GM18498 (cell line): ENCODE measurements around the gene CPEB4.

ENCODE experiments used
- ATAC-seq: cut with Tn5 transposase; IDR thresholded peaks from one replicate; pipeline ENCODE4 v1.9.1; 2021; ENCODE audit warnings: mild to moderate bottlenecking, moderate library complexity; ENCODE audit not compliant: unreplicated experiment

Gene CPEB4

DNA sequence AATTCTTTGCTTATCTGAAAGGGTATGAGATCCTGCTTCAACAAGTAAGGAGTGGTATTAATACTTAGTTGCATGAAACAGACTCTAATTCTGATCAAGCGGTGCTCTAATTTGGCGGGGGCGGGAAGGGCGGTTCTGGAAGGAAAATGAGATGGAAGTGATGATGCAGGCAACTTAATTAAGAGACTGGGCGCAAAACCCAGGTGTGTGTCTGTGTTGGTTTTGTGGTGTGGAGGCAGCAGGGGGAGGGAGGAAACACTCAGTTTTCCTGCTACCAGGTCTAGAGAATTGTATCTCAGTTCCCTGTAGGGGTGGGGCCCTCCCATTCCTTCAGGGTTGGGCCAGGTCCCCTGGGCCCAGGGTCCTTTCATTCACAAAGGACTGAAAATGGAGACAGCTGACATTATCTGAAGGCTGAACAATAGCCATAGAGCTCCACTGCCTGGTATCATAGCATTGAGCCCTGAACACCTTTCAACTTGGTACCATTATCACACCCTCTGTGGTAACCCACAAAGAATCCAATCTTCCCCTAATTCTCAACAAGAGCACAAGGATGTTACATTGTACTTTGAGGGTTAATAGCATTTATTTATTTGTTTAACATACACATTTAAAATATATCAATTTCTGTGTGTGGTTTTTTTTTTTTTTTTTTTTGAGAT lies 83.7 kb downstream of the CPEB4 start:
- no peak for ATAC-seq

DNA sequence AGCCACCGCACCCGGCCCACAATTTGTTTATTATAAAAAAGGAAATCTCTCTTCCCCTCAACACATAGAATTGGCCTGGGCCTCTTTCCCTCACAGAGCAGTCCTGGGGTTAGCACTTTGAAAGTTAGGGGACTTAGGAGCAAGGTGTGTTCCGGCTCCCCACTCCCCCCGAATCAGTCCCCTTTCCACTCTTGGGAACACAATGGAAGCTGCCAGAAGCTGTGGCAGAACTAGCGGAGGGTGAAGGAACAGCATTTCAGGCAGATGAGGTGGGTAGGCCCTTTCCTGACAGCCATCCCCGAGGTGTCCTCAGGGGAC lies 84.4 kb downstream of the CPEB4 start:
- ATAC-seq: no peak

DNA sequence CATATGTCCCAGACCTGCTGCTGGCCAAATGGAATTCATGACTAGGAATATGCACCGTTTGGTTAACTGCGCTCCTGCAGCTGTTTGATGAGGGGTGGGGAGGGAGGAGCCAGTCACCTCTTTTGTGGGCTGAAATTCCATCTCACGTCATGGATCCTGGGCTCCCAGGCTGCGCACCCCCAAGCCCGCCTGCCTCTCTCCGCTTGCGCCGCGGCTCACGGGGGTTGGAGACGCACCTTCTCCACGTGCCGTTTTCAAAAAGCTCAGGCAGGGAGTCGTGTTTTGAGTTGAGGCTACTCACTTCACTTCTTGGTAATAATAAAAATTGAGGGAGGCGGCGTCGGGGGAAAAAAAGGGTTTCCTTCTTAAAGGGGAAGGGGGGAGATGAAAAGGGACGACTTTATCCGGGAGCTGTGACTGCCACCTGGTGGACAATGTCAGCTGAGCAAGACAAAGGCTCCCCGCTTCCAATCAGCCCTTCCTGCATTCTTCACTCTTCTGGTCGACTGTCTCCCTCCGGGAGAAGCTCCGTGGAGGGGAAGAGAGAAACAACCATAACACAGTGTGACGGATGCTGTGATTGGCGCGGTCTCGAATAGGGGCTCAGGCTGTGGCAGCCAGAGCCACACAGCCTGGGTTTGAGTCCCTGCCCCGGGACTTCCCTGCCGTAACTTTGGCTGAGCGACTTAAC lies 84.9 kb downstream of the CPEB4 start:
- peak; percentile 80 for ATAC-seq

DNA sequence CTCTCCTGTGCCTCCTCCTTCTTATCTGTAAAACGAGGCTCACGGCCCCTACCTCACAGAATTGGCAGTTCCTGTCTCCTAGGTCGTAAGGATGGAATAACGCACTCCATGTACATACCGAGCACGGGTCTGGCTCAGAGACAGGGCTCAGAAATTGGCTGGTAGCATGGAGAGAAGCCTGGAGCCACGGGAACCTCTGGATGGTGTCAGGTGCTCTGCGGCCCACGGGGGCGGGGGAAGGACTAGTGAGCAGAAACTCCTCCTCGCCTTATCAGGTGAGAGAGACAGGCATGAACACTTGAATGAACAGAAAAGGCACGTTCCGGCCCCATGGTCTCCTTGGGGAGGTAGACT lies 85.4 kb downstream of the CPEB4 start:
- peak; percentile 23 for ATAC-seq

DNA sequence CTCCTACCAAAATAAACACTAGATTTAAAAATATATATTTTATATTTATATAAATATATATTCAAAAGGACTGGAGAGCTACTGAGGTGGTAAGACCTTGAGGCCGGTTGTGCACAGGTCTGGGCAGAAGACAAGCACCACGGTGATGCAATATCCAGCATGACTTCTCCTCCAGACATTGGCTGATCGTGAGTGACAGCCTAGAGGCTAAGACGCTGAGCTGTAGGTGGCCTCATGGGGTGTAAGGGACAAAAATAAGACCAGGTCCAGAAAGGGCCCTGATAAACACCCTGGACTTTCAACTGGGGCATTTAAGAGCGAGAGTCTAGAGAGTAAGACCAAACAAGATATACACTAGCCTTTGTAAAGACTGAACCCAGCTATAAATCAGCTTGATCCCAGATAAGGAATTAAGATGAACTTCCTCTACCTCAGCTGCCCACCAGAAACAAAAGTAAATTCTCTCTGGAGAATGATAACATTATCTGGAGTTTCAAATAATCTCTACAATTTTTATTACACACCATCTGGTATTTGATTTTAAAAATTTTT lies 86.6 kb downstream of the CPEB4 start:
- no peak for ATAC-seq

DNA sequence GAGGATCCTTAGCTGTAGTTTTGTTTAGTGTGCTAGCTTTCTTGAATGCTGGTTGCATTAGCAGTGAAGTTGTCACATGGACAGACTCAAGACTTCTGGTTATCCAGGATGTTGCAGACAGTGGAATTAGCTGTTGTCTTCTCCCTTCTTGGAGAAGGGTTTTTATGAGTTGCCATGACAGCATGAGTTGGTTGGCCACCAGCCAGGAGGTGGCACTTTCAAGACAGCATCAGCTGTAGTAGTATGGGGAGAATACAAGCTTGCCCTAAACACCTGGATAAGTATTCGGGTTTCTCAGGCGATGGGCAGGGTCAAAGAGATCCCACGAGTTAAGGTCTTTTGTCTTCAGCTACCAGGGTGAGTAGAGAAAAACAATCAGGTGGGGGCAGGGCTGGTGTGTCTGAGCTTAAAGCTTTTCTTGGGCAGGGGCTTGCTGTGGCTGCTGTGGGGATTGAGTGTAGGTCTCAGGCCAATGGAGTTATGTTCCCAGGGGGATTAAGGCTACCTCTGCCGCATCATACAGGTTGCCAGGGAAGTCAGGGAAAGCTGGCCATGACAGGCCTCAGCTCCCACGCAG lies 93.1 kb downstream of the CPEB4 start:
- ATAC-seq: no peak

DNA sequence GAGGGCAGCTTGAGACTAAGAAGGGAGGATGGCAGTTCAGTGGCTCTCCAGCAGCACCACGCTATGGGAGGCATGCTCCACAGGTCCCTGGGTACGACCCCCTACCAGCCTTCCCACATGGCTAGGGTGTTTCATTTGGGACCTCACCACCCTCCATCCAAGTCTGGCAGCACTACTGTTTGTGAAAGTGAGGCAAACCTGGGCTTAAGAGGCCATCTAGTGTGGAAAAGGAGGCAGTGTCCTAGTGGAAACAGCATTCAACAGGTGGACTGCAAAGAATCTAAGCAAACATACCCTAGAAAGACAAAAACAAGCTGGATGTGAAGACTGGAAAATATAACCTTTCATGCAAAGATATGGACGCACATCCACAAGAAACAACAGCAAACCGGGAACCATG lies 96.1 kb downstream of the CPEB4 start:
- ATAC-seq: no peak

DNA sequence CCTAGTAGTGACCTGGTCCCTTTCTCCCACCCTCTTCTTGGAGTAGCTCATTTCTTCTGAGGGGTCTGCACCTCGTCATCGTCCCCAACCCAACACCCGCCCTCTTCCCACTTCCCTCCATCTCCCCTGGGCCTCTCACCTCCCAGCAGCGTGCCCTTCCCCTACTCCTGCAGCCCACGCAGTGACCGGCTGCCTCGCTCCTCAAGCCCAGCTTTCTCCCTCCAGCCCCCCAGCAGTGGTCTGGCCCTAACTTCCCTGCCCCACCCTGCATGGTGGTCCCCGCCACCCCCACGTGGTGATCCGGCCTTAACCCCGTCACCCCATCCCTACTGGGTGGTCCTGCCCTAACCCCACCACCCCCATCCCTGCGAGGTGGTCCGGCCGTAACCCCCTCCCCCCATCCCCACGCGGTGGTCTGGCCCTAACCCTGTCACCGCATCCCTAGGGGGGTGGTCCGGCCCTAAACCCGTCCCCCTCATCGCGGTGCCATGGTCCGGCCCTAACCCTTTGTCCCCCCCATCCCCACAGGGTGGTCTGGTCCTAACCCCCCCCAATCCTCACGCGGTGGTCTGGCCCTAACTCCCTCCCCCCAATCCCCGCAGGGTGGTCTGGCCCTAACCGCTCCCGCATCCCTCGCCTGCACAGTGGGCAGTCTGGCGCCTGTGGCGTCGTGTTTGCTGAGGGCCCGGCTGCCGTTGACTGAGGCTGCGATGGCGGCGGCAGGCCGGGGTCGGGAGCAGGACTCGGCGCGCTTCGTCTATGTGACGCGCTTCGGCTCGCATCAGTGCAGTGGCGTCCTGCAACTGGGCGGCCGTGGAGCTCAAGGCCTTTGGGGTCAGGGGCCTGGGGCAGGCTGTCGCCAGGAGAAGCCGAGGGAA lies 100.6 kb downstream of the CPEB4 start, which contains the start of gene C5orf47:
Gene C5orf47, plus strand, starts transcription at position 617 of the 878 bp plus-strand sequence. Its CDS starts 94 bp downstream, at position 711.
- no peak for ATAC-seq

DNA sequence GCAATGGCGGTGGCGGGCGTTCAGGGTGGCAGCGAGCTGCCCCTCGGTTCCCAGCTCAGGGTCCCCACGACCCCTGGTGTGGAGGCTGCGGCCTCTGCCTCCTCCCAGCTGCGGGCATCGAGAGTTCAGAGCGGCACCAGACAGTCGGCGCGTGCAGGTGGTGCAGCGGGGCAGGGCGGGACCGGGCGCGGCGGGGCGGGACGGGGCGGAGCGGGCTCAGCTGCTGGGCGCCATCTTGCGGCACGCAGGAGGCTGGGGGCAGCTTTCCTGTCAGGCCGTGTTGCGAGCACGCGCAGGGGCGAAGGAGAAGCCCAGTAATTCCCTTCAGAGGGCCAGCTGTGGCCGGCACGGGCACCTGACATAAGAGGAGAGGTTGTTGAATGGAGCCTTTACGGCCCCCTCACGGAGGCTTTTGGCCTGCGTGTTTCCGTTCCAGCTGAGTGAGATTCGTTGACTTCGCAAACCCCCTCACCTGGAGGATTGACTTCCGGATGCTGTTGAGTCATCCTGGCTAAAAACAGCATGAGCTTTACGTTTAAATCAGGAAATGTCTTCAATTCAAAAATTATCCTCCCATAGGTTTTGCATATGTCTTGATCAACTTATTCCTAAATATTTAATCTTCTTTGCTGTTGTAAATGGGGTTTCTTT lies 101.4 kb downstream of the CPEB4 start:
- no peak for ATAC-seq

DNA sequence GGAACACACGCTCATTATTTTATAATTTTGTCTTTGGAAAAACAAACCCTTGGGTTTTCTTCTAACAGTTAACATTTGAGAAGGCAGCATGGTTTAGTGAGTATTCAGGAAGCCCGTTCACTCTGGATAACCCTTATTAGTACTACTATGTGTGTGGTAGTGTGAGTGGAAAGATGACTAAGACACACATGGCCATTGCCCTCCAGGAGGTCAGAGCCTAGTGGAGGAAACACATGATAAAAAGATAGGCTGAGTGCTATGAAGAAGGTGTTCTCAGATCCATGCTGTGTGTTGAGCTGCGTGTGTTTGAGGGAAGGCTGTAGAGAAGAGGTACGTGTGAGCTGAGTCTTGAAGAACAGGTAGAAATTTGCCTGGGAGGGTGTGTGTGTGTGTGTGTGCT lies 109.2 kb downstream of the CPEB4 start:
- no peak for ATAC-seq

DNA sequence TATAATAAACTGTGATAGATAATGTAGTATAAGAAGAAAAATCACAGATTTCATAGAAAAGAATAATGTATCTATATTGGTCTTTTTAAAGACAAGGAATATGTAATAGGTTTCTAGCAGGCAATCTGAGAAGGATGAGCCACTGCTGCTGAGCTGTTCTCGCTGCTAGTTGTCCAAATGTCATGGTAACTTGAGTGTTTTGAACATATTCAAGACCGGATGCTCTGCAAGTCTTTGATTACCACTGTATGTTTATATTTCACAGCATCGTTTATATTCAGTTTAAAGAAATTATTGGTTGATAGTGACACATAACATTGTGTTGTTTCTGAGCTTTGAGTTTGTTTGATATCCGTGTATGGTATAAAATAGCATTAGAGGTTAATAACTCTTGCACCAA lies 110.4 kb downstream of the CPEB4 start:
- ATAC-seq: no peak

DNA sequence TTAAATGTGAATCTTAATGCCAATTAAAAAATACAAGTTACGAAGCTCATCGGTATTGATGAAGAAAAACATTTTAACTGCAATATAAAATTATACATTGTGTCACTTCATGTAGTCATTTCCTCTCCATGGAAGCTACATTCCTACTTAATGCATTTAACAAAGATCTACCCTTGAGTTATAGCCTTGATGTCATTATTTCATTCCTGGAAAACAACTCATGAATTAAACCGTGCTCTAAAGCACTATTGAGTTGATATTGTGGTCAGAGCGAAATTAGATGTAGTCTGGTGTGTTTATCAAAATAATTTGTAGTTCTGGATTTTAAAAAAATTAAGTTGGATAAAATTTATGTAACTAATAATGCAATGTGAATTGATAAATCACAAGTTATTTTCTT lies 111.9 kb downstream of the CPEB4 start:
- ATAC-seq: no peak

DNA sequence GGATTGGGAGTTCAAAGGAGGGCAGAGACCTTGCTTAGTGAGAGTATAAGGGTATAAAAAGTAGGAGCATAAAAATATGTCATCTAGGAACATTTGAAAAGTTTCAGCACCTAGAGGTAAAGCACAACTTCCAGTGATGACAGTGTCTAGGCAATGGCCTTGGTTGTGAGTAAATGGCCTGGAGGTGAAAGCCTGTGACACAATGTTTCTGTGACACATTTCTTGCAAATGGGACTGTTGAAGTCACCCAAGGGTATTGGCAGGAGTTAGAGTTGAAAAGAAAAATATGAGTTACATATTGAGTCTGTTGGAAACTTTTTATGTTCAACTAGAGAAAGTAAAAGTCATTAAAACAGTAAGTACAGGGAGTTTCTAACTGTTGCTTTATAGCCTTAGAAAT lies 115.6 kb downstream of the CPEB4 start:
- ATAC-seq: no peak

DNA sequence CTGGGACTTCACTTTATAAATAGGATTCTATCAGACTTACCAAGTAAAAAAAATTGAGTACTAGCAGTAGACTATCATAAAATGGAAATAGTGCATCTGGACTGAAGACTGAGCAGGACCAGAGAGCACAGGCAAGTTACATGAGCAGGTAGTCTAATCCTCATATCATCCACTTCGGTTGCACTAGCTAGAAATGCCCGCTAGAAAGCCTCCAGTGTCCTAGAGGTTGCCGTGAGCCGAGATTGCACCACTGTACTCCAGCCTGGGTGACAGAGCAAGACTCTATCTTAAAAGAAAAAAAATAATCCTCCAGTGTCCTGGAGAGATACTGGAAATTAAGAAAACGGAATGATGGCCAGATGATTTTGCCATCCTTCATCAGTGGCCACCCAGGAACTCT lies 120.8 kb downstream of the CPEB4 start:
- no peak for ATAC-seq

DNA sequence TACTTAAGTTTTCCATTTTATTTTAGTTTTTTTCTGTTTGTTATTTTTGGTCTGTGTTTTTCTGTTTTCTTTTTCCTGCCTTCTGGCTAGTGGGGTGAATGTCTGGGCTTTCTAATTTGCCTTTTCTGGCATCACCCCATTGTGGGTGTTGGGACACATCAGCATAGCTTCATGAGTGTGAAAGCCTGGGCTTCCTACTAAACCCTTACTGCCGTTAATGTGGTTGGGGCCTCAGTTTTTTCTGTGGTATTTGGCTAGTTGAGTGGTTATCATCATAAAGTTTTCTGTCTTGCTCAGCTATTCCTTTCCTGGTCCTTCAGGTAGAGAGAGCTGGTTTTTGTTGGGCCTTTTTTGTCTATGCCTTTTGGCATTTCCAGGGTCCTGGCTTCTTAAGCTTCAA lies 122.2 kb downstream of the CPEB4 start:
- no peak for ATAC-seq

DNA sequence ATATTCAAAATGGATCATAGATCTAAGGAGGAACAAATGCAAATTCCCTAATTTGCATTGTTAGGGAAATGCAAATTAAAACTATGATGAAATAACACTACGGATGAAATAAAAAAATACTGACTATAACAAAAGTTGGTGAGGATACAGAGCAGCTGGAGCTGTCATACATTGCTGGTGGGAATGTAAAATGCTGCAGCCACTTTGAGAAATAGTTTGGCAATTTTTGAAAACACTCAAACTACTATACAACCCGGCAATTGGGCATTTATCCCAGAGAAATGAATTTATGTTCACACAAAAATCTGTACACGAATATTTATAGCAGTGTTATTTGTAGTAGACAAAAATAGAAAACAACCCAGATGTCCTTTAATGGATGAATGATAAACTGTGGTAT lies 123.3 kb downstream of the CPEB4 start:
- no peak for ATAC-seq
